Stimulated activated CD8-positive, alpha-beta memory T cell treated with anti-CD3 and anti-CD28 coated beads, Interleukin-4, amount 100 ng/mL, for 4 hours (primary cell): Measurements from ENCODE around the gene GABRB3.

Experiments used
- DNase-seq, 2 donors: peaks; one replicate each; pipeline ENCODE4 v3.0.0-alpha.2; 2020; ENCODE audit warnings: low read depth in 2 of 2, low spot score in 1 of 2

The GABRB3 gene

GRCh38 chr15:26562336-26562735, 210.5 kb downstream of the GABRB3 start:
- no peak for DNase-seq

GRCh38 chr15:26561896-26562295, 211.0 kb downstream of the GABRB3 start:
- DNase-seq: no peak

GRCh38 chr15:26561130-26561529, 211.7 kb downstream of the GABRB3 start:
- DNase-seq: no peak

GRCh38 chr15:26555898-26556297, 217.0 kb downstream of the GABRB3 start:
- no peak for DNase-seq

GRCh38 chr15:26551473-26551872, 221.4 kb downstream of the GABRB3 start:
- no peak for DNase-seq

- DNase-seq: no peak
Observed at GRCh38 chr15:26550880-26551279, 222.0 kb downstream of the GABRB3 start.

- DNase-seq: no peak
Observed at GRCh38 chr15:26537663-26538062, 235.2 kb downstream of the GABRB3 start.

- no peak for DNase-seq
Observed at GRCh38 chr15:26531489-26531888, 241.4 kb downstream of the GABRB3 start.

- DNase-seq: no peak
Observed at GRCh38 chr15:26525096-26525495, 247.8 kb downstream of the GABRB3 start.

GRCh38 chr15:26521691-26522198, 251.1 kb downstream of the GABRB3 start:
- no peak for DNase-seq

- DNase-seq: no peak
Observed at GRCh38 chr15:26521130-26521529, 251.7 kb downstream of the GABRB3 start.

GRCh38 chr15:26518885-26519284, 254.0 kb downstream of the GABRB3 start:
- no peak for DNase-seq

GRCh38 chr15:26516102-26516980, 256.5 kb downstream of the GABRB3 start:
- DNase-seq: no peak

- DNase-seq: no peak
Observed at GRCh38 chr15:26504009-26504408, 268.9 kb downstream of the GABRB3 start.
